ENCODE measurements around the gene OTX1. TPM values are rescaled to one million over a fixed set of nuclear protein-coding genes. Genes with fewer than 3 reads are reported as not detected.
"Not testable (repeated sequence)": the region's sequence is repeated elsewhere in the genome, so short reads cannot be mapped to it uniquely, and the experiment has no call there.

The OTX1 gene
- not detected for total RNA-seq

GRCh38 chr2:63050334-63051041, at the start of gene OTX1:
OTX1 (plus strand) TSS chr2:63050830; CDS start chr2:63052991, 2,161 bp downstream.
- H3K27ac Mint-ChIP-seq, result no peak within 1 kb of the TSS
- peaks cover 68% of the 10 kb centered on the region for H3K27me3 Mint-ChIP-seq
- peak within 1 kb of the TSS; percentile 87 for H3K4me3 Mint-ChIP-seq
- H3K36me3 Mint-ChIP-seq (ENCODE audit: low read depth), result peaks cover 30% of the 10 kb centered on the region
- peak; percentile 71 for ATAC-seq (replicated peaks)
- H3K9me3 Mint-ChIP-seq, result no peaks in the 10 kb centered on the region
- peaks cover 21% of the 10 kb centered on the region for H3K4me1 Mint-ChIP-seq

- no peaks in the 10 kb centered on the region for H3K27me3 Mint-ChIP-seq
- H3K9me3 Mint-ChIP-seq, result no peaks in the 10 kb centered on the region
- no peak for ATAC-seq (replicated peaks)
- no peak overlapping the region for H3K4me3 Mint-ChIP-seq
- peaks cover 26% of the 10 kb centered on the region for H3K36me3 Mint-ChIP-seq (ENCODE audit: low read depth)
- H3K27ac Mint-ChIP-seq, result no peak overlapping the region
- no peaks in the 10 kb centered on the region for H3K4me1 Mint-ChIP-seq
These were observed 49.1 kb upstream of the OTX1 start for GRCh38 chr2:63001576-63001975.

GRCh38 chr2:63003351-63003750, 47.3 kb upstream of the OTX1 start:
- H3K36me3 Mint-ChIP-seq (ENCODE audit: low read depth), result peaks cover 18% of the 10 kb centered on the region
- H3K27me3 Mint-ChIP-seq, result no peaks in the 10 kb centered on the region

GRCh38 chr2:63007813-63008458, 42.7 kb upstream of the OTX1 start:
- Mint-ChIP-seq H3K36me3 (ENCODE audit: low read depth) (peaks cover 16% of the 10 kb centered on the region), H3K27ac (no peak overlapping the region), H3K27me3 (no peaks in the 10 kb centered on the region), H3K9me3 (no peaks in the 10 kb centered on the region), H3K4me3 (no peak overlapping the region), H3K4me1 (no peaks in the 10 kb centered on the region)
- no peak for ATAC-seq (replicated peaks)

More at GRCh38 chr2:63003351-63003750, 47.3 kb upstream of the OTX1 start:
- H3K9me3 Mint-ChIP-seq, result no peaks in the 10 kb centered on the region
- H3K27ac Mint-ChIP-seq, result no peak overlapping the region
- no peak overlapping the region for H3K4me3 Mint-ChIP-seq
- H3K4me1 Mint-ChIP-seq, result no peaks in the 10 kb centered on the region
- no peak for ATAC-seq (replicated peaks)

GRCh38 chr2:63008838-63009237, 41.8 kb upstream of the OTX1 start:
- no peak overlapping the region for H3K27ac Mint-ChIP-seq
- no peak for ATAC-seq (replicated peaks)
- H3K4me3 Mint-ChIP-seq, result no peak overlapping the region
- H3K4me1 Mint-ChIP-seq, result no peaks in the 10 kb centered on the region
- no peaks in the 10 kb centered on the region for H3K9me3 Mint-ChIP-seq
- H3K36me3 Mint-ChIP-seq (ENCODE audit: low read depth), result peaks cover 24% of the 10 kb centered on the region
- no peaks in the 10 kb centered on the region for H3K27me3 Mint-ChIP-seq

- H3K4me1 Mint-ChIP-seq, result no peaks in the 10 kb centered on the region
These were observed 41.1 kb upstream of the OTX1 start for GRCh38 chr2:63009490-63009889.

GRCh38 chr2:63012541-63012940, 38.1 kb upstream of the OTX1 start:
- Mint-ChIP-seq H3K27ac (no peak overlapping the region), H3K27me3 (no peaks in the 10 kb centered on the region), H3K36me3 (ENCODE audit: low read depth) (peaks cover 14% of the 10 kb centered on the region), H3K9me3 (no peaks in the 10 kb centered on the region), H3K4me3 (no peak overlapping the region), H3K4me1 (no peaks in the 10 kb centered on the region)
- no peak for ATAC-seq (replicated peaks)

More at GRCh38 chr2:63009490-63009889, 41.1 kb upstream of the OTX1 start:
- H3K27ac Mint-ChIP-seq, result no peak overlapping the region
- peaks cover 19% of the 10 kb centered on the region for H3K36me3 Mint-ChIP-seq (ENCODE audit: low read depth)
- no peak overlapping the region for H3K4me3 Mint-ChIP-seq
- H3K27me3 Mint-ChIP-seq, result no peaks in the 10 kb centered on the region
- H3K9me3 Mint-ChIP-seq, result no peaks in the 10 kb centered on the region
- no peak for ATAC-seq (replicated peaks)

GRCh38 chr2:63013438-63013837, 37.2 kb upstream of the OTX1 start:
- Mint-ChIP-seq H3K27ac (no peak overlapping the region), H3K4me3 (no peak overlapping the region), H3K9me3 (no peaks in the 10 kb centered on the region), H3K27me3 (no peaks in the 10 kb centered on the region), H3K4me1 (no peaks in the 10 kb centered on the region), H3K36me3 (ENCODE audit: low read depth) (peaks cover 14% of the 10 kb centered on the region)
- ATAC-seq (replicated peaks), result no peak

- Mint-ChIP-seq H3K4me3 (no peak overlapping the region), H3K27me3 (no peaks in the 10 kb centered on the region), H3K9me3 (no peaks in the 10 kb centered on the region), H3K36me3 (ENCODE audit: low read depth) (peaks cover 14% of the 10 kb centered on the region), H3K4me1 (no peaks in the 10 kb centered on the region), H3K27ac (no peak overlapping the region)
- ATAC-seq (replicated peaks), result no peak
These were observed 35.2 kb upstream of the OTX1 start for GRCh38 chr2:63015389-63015788.

- no peak overlapping the region for H3K4me3 Mint-ChIP-seq
- ATAC-seq (replicated peaks), result no peak
- H3K27ac Mint-ChIP-seq, result no peak overlapping the region
- peaks cover 15% of the 10 kb centered on the region for H3K36me3 Mint-ChIP-seq (ENCODE audit: low read depth)
- no peaks in the 10 kb centered on the region for H3K27me3 Mint-ChIP-seq
- no peaks in the 10 kb centered on the region for H3K9me3 Mint-ChIP-seq
- H3K4me1 Mint-ChIP-seq, result no peaks in the 10 kb centered on the region
These were observed 32.2 kb upstream of the OTX1 start for GRCh38 chr2:63018439-63018838.

- not testable (repeated sequence) for H3K4me1 Mint-ChIP-seq; H3K27ac Mint-ChIP-seq; H3K9me3 Mint-ChIP-seq; ATAC-seq (replicated peaks); H3K27me3 Mint-ChIP-seq; H3K4me3 Mint-ChIP-seq
- H3K36me3 Mint-ChIP-seq (ENCODE audit: low read depth), result peaks cover 12% of the 10 kb centered on the region
These were observed 30.9 kb upstream of the OTX1 start for GRCh38 chr2:63019686-63020085.

- Mint-ChIP-seq H3K27ac (no peak overlapping the region), H3K27me3 (no peaks in the 10 kb centered on the region), H3K9me3 (no peaks in the 10 kb centered on the region), H3K4me1 (no peaks in the 10 kb centered on the region), H3K36me3 (ENCODE audit: low read depth) (peaks cover 24% of the 10 kb centered on the region), H3K4me3 (no peak overlapping the region)
- ATAC-seq (replicated peaks), result no peak
These were observed 27.2 kb upstream of the OTX1 start for GRCh38 chr2:63023444-63023843.

- no peaks in the 10 kb centered on the region for H3K9me3 Mint-ChIP-seq
- H3K36me3 Mint-ChIP-seq (ENCODE audit: low read depth), result peaks cover 17% of the 10 kb centered on the region
- no peak for ATAC-seq (replicated peaks)
- no peaks in the 10 kb centered on the region for H3K27me3 Mint-ChIP-seq
- no peaks in the 10 kb centered on the region for H3K4me1 Mint-ChIP-seq
- no peak overlapping the region for H3K27ac Mint-ChIP-seq
- H3K4me3 Mint-ChIP-seq, result no peak overlapping the region
These were observed 23.4 kb upstream of the OTX1 start for GRCh38 chr2:63027220-63027619.

- no peak overlapping the region for H3K4me3 Mint-ChIP-seq
These were observed 21.6 kb upstream of the OTX1 start for GRCh38 chr2:63029058-63029457.

GRCh38 chr2:63034526-63034925, 16.1 kb upstream of the OTX1 start:
- H3K4me1 Mint-ChIP-seq, result no peaks in the 10 kb centered on the region
- no peaks in the 10 kb centered on the region for H3K9me3 Mint-ChIP-seq
- H3K36me3 Mint-ChIP-seq (ENCODE audit: low read depth), result no peaks in the 10 kb centered on the region
- peaks cover 3% of the 10 kb centered on the region for H3K27me3 Mint-ChIP-seq
- no peak for ATAC-seq (replicated peaks)
- no peak overlapping the region for H3K4me3 Mint-ChIP-seq
- H3K27ac Mint-ChIP-seq, result no peak overlapping the region

More at GRCh38 chr2:63029058-63029457, 21.6 kb upstream of the OTX1 start:
- no peaks in the 10 kb centered on the region for H3K9me3 Mint-ChIP-seq
- H3K27ac Mint-ChIP-seq, result no peak overlapping the region
- H3K27me3 Mint-ChIP-seq, result no peaks in the 10 kb centered on the region
- no peak for ATAC-seq (replicated peaks)
- peaks cover 12% of the 10 kb centered on the region for H3K36me3 Mint-ChIP-seq (ENCODE audit: low read depth)
- H3K4me1 Mint-ChIP-seq, result no peaks in the 10 kb centered on the region

Data from activated T-helper 17 cell treated with anti-CD3 and anti-CD28 coated beads, Interleukin-2, amount 50 U/mL, for 72 hours (primary cell).